ENCODE results near the gene UQCC5. TPM values are rescaled to one million over a fixed set of nuclear protein-coding genes. Genes with fewer than 3 reads are reported as not detected.
A peak's percentile ranks its signal among the peaks of the same experiment; 100 is the strongest.

Gene UQCC5
- total RNA-seq, 1 experiment from 2014 or later: 45.8 TPM

GRCh38 chr3:52506266-52506966 lies 30.0 kb upstream of the UQCC5 start:
- Histone ChIP-seq H3T11ph (ENCODE audit: low read length) (no peak overlapping the region), H3K9ac (ENCODE audit: extremely low read depth, insufficient read length, low read length) (no peak overlapping the region), H3K9me3 (ENCODE audit: control insufficient read depth, low read depth, low read length) (no peaks in the 10 kb centered on the region), H3K23me2 (ENCODE audit: insufficient read length, low read depth, low read length, poor library complexity, severe bottlenecking) (no peaks in the 10 kb centered on the region), H2AFZ (ENCODE audit: low read length) (no peak overlapping the region), H3K4me2 (ENCODE audit: insufficient read depth, insufficient read length, low read length) (no peak overlapping the region), H2BK12ac (ENCODE audit: insufficient read length, low read depth, low read length) (no peak overlapping the region), H3K14ac (ENCODE audit: insufficient read depth, low read length) (no peak overlapping the region), H3K4ac (ENCODE audit: low read depth, low read length) (no peak overlapping the region), H4K20me1 (ENCODE audit: control insufficient read depth, insufficient read depth, insufficient read length) (no peaks in the 10 kb centered on the region), H4K91ac (ENCODE audit: insufficient read length, low read depth, low read length) (no peak overlapping the region), H3K56ac (ENCODE audit: insufficient read length, low read depth, low read length) (no peak overlapping the region), H3K27me3 (ENCODE audit: insufficient read depth, low read length) (no peaks in the 10 kb centered on the region), H2BK120ac (ENCODE audit: low read depth, low read length, poor library complexity, severe bottlenecking) (no peak overlapping the region), H3K4me1 (ENCODE audit: insufficient read depth, low read length) (no peaks in the 10 kb centered on the region; the same call in 1 of the 2 replicates), H2BK15ac (ENCODE audit: low read depth, low read length) (no peak overlapping the region), H2BK20ac (ENCODE audit: low read depth, low read length, poor library complexity, severe bottlenecking) (no peak overlapping the region), H4K5ac (ENCODE audit: insufficient read length, low read depth, low read length) (no peak overlapping the region), H2BK5ac (ENCODE audit: insufficient read length, low read length) (peak overlapping the region; percentile 51), H3K23ac (ENCODE audit: insufficient read length, low read depth, low read length) (no peak overlapping the region), H3K79me1 (ENCODE audit: insufficient read depth, low read depth, low read length, poor library complexity, severe bottlenecking) (no peaks in the 10 kb centered on the region), H4K8ac (replicated peaks; ENCODE audit: insufficient read length, low read depth, low read length) (no peak overlapping the region), H2AK5ac (ENCODE audit: insufficient read length, low read length) (no peak overlapping the region), H3K79me2 (ENCODE audit: insufficient read depth, low read length) (no peaks in the 10 kb centered on the region), H3K18ac (ENCODE audit: insufficient read length, low read depth, low read length) (no peak overlapping the region), H3K27ac (ENCODE audit: insufficient read length, low read depth, low read length) (no peak overlapping the region)
- no CpG with 5 or more reads among the region's 27 CpGs for WGBS (ENCODE audit: extremely low coverage, insufficient read length, low lambda C conversion rate)
- H3K4me3 Mint-ChIP-seq: no peak overlapping the region
- no peak overlapping the region for H3K27ac Mint-ChIP-seq
- TF ChIP-seq CTCF (conservative IDR thresholded peaks at IDR 0.05): no peak
- H3K4me1 Mint-ChIP-seq: peaks cover 14 to 27% of the 10 kb centered on the region in 2 experiments
- DNase-seq: no peak
- H3K9me3 Mint-ChIP-seq: no peaks in the 10 kb centered on the region
- H3K27me3 Mint-ChIP-seq (ENCODE audit: low read depth): no peaks in the 10 kb centered on the region; the same call in 1 of the 2 replicates
- no peaks in the 10 kb centered on the region; a peak in 1 of 7 replicates for H3K36me3 Mint-ChIP-seq (ENCODE audit: insufficient read depth in 1 of 3, low read depth in 3 of 3)

Data from H9 (cell line).